K562 (cell line): ENCODE results near the gene VASH2.

Experiments
- MTA2 ChIP-seq: fragments of 450-650 bp; IDR thresholded peaks from 2 replicates; pipeline ENCODE4 v1.6.1; 2016; ENCODE audit warnings: low read depth
- POLR2AphosphoS5 ChIP-seq: IDR thresholded peaks from 2 replicates; pipeline ENCODE4 v1.6.1; 2011; ENCODE audit warnings: mild to moderate bottlenecking, low read depth, low read length, moderate library complexity; ENCODE audit not compliant: control insufficient read depth, insufficient read depth

- TF ChIP-seq POLR2AphosphoS5 = no peak
- TF ChIP-seq MTA2 = no peak
These were observed 34.4 kb downstream of the VASH2 start for GRCh38 chr1:212984522-212985291.
